ENCODE measurements around the gene KIR2DL4.
"Not testable (repeated sequence)": the region's sequence is repeated elsewhere in the genome, so short reads cannot be mapped to it uniquely, and the experiment has no call there.

Gene KIR2DL4

DNA sequence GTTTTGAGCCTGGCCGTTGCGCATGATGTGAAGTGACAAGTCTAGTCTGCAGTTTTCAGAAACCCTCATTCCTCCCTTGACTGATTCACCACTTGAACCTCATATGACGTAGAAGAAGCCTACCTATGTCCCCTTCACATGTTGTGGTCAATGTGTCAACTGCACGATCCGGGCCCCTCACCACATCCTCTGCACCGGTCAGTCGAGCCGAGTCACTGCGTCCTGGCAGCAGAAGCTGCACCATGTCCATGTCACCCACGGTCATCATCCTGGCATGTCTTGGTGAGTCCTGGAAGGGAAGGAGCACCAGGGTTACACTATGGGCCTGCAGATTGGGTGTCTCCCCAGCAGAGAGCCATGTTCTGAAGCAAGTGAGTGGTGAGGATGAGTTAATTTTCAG is at the start of gene KIR2DL4:
Gene KIR2DL4, plus strand, starts transcription at position 201 of the 400 bp plus-strand sequence. Its CDS starts 42 bp downstream, at position 243.
- DNase-seq: no peak

DNA sequence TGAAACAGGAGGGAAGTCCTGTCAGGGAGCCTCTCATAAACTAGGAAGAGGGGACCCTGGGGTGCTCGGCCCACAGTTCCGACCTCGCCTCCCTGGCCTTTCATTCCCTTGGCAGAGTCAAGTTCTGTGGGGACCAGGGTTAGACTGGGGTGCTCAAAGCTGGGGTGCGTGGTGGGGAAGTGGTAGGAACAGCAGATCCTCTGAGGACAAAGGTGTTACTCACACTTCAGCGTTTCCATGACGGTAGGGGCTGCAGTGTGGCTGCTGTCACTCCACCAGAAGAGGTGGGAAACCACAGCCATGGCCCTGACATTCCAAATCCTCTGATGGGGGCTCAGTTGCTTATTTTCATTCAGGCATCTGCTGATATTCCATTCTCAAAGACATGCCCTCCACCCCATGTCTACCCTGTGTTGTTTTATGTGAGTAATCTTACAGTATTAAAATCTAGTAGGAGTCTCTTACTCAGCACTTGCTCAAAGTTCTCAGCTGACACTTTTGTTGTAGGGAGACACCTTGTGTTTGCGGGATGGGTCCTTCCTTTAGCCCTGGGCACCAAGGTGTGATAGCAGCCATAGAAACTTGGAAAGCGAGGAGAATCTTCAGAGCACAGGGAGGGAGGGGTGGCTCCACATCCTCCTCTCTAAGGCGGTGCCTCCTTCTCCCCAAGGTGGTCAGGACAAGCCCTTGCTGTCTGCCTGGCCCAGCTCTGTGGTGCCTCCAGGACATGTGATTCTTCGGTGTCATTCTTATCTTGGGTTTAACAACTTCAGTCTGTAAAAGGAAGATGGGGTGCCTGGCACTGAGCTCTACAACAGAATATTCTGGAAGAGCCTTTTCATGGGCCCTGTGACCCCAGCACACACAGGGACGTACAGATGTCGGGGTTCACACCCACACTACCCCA is 47.0 kb upstream of the KIR2DL4 start:
- DNase-seq: not testable (repeated sequence)

DNA sequence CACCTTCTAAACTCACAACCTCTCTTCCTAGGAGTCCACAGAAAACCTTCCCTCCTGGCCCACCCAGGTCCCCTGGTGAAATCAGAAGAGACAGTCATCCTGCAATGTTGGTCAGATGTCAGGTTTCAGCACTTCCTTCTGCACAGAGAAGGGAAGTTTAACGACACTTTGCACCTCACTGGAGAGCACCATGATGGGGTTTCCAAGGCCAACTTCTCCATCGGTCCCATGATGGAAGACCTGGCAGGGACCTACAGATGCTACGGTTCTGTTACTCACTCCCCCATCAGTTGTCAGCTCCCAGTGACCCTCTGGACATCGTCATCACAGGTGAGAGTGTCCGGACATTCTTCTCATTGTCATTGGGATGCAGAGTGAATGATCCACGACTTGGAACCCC is 44.8 kb upstream of the KIR2DL4 start:
- DNase-seq: not testable (repeated sequence)

DNA sequence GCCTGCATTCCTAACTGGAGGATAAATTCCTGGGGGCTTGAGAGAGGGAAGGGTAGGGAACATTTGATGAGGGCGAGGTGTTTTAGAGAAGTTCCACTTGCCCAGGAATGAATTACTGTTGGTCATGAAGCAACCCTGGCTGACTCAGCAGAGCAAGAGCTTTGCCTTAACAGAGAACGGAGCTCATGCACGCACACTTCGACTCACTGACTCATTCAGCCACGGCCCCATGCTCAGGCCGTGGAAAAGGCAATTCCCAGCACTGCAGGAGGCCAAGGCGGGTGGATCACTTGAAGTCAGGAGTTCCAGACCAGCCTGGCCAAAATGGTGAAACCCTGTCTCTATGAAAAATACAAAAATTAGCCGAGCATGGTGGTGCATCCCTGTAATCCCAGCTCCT is 39.2 kb upstream of the KIR2DL4 start:
- DNase-seq: not testable (repeated sequence)

DNA sequence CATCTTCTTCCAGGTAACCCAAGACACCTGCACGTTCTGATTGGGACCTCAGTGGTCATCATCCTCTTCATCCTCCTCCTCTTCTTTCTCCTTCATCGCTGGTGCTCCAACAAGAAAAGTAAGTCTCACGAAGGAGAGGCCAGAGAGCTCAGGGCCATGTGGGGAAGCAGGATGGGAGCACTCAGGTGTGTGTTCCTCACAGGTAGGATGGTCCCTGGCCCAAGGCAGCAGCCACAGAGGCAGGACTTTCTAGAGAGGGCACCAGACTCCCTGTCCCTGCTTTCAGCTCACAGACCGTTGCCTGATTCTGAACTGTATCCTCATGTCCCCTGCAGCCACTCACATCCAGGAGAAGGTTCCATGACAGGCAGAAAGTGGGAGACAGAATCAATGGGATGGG is 36.9 kb upstream of the KIR2DL4 start:
- DNase-seq: not testable (repeated sequence)

DNA sequence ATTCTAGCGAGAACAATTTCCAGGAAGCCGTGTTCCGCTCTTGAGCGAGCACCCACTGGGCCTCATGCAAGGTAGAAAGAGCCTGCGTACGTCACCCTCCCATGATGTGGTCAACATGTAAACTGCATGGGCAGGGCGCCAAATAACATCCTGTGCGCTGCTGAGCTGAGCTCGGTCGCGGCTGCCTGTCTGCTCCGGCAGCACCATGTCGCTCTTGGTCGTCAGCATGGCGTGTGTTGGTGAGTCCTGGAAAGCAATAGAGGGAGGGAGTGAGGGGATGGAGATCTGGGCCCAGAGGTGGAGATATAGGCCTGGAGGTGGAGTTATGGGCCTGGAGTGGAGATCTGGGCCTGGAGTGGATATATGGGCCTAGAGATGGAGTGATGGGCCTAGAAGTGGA is 33.8 kb upstream of the KIR2DL4 start, which contains the start of gene KIR2DL1:
Gene KIR2DL1, plus strand, starts transcription at position 148 of the 400 bp plus-strand sequence. Its CDS starts 58 bp downstream, at position 206.
- not testable (repeated sequence) for DNase-seq

DNA sequence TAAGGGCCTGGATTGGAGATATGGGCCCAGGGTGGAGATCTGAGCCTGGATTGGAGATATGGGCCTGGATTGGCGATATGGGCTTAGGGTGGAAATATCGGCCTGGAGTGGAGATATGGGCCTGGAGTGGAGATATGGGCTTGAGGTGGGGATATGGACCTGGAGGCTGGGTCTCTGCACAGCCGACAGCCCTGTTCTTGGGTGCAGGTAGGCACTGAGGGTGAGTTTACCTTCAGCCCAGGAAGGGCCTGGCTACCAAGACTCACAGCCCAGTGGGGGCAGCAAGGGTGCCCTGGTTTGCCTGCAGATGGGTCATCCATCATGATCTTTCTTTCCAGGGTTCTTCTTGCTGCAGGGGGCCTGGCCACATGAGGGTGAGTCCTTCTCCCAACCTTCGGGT is 32.9 kb upstream of the KIR2DL4 start:
- not testable (repeated sequence) for DNase-seq

DNA sequence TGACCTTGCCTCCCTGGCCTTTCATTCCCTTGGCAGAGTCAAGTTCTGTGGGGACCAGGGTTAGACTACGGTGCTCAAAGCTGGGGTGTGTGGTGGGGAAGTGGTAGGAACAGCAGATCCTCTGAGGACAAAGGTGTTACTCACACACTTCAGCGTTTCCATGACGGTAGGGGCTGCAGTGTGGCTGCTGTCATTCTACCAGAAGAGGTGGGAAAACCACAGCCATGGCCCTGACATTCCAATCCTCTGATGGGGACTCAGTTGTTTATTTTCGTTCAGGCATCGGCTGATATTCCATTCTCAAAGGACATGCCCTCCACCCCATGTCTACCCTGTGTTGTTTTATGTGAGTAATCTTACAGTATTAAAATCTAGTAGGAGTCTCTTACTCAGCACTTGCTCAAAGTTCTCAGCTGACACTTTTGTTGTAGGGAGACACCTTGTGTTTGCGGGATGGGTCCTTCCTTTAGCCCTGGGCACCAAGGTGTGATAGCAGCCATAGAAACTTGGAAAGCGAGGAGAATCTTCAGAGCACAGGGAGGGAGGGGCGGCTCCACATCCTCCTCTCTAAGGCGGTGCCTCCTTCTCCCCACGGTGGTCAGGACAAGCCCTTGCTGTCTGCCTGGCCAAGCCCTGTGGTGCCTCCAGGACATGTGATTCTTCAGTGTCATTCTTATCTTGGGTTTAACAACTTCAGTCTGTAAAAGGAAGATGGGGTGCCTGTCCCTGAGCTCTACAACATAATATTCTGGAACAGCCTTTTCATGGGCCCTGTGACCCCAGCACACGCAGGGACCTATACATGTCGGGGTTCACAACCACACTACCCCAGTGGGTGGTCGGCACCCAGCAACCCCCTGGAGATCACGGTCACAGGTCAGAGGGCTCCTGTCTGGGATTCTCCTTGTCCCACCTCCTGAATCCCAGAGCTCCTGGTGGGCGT is 32.1 kb upstream of the KIR2DL4 start:
- DNase-seq: not testable (repeated sequence)

DNA sequence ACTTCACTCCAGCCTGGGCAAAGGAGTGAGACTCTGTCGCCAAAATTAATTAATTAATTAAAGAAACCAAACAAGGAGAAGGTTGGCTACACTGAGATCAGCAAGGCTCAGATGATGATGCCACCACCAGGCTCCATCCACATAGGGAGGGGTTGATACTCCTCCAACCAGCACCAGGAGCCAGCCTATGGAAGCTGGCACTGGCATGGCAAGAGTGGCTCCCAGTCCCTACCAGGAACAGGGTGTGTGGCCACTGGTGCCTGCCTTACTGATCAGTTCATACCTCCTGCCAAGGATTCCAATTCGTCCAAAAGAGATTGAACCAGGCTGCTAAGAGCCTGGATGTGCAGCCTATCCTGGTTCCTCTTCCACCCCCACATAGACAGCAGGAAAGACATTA is 30.7 kb upstream of the KIR2DL4 start:
- DNase-seq: not testable (repeated sequence)

DNA sequence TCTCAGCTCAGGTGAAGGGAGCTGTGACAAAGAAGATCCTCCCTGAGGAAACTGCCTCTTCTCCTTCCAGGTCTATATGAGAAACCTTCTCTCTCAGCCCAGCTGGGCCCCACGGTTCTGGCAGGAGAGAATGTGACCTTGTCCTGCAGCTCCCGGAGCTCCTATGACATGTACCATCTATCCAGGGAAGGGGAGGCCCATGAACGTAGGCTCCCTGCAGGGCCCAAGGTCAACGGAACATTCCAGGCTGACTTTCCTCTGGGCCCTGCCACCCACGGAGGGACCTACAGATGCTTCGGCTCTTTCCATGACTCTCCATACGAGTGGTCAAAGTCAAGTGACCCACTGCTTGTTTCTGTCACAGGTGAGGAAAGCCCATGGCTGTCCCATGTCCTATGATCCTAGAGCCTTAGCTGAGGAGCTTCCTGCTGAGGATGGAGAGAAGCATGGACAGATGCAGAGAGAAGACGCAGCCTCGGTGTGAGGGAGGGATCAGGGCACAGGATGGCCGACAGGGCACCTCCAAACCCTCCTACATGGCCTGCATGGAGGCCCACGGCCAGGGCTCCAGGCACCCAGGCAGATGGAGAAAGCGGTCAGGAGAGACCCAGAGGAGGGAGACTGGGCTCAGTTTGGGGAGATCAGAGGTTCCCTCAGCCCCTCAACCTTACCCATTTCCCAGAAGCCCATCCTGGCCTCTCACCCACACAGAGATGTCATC is 28.2 kb upstream of the KIR2DL4 start:
- DNase-seq: not testable (repeated sequence)

DNA sequence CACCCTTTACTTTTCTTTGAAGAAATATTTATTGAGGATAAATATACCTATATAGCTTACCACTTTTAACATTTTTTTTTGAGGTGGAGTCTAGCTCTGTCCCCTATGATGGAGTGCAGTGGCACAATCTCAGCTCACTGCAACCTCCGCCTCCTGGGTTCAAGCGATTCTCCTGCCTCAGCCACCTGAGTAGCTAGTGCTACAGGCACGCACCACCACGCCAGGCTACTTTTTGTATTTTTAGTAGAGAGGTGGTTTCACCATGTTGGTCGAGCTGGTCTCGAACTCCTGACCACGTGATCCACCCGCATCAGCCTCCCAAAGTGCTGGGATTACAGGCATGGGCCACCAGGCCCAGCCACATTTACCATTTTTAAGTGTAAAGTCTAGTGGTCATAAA is 27.6 kb upstream of the KIR2DL4 start:
- not testable (repeated sequence) for DNase-seq

DNA sequence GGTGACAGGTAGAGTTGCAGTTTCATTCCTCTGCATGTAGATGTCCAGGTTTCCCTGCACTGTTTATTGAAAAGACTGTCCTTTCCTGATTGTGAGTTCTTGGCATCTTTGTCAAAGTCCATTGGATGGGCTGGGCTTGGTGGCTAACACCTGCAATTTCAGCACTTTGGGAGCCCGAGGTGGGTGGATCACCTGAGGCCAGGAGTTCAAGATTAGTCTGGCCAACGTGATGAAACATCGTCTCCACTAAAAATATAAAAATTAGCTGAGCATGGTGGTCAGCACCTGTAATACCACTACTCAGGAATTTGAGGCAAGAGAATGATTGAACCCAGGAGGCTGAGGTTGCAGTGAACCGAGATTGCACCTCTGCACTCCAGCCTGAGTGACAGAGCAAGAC is 25.6 kb upstream of the KIR2DL4 start:
- DNase-seq: not testable (repeated sequence)

DNA sequence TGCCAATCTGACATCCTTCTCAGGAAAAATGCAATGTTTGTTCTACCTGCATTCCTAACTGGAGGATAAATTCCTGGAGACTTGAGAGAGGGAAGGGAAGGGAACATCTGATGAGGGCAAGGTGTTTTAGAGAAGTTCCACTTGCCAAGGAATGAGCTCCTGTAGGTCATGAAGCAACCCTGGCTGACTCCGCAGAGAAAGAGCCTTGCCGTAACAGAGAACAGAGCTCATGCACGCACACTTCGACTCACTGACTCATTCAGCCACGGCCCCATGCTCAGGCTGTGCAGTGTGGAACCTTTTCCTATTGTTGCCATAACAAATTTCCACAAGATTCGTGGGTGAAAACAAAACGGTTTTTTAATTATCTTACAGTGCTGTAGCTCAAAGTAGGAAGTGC is 24.5 kb upstream of the KIR2DL4 start:
- DNase-seq: not testable (repeated sequence)

DNA sequence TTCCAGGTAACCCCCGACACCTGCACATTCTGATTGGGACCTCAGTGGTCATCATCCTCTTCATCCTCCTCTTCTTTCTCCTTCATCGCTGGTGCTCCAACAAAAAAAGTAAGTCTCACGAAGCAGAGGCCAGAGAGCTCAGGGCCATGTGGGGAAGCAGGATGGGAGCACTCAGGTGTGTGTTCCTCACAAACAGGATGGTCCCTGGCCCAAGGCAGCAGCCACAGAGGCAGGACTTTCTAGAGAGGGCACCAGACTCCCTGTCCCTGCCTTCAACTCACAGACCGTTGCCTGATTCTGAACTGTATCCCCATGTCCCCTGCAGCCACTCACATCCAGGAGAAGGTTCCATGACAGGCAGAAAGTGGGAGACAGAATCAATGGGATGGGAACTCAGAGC is 20.5 kb upstream of the KIR2DL4 start:
- DNase-seq: not testable (repeated sequence)

DNA sequence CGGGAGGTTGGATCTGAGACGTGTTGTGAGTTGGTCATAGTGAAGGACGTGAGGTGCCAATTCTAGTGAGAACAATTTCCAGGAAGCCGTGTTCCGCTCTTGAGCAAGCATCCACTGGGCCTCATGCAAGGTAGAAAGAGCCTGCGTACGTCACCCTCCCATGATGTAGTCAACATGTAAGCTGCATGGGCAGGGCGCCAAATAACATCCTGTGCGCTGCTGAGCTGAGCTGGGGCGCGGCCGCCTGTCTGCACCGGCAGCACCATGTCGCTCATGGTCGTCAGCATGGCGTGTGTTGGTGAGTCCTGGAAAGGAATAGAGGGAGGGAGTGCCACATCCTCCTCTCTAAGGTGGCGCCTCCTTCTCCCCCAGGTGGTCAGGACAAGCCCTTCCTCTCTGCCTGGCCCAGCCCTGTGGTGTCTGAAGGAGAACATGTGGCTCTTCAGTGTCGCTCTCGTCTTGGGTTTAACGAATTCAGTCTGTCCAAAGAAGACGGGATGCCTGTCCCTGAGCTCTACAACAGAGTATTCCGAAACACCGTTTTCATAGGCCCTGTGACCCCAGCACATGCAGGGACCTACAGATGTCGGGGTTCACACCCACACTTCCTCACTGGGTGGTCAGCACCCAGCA is 17.2 kb upstream of the KIR2DL4 start:
- DNase-seq: not testable (repeated sequence)

DNA sequence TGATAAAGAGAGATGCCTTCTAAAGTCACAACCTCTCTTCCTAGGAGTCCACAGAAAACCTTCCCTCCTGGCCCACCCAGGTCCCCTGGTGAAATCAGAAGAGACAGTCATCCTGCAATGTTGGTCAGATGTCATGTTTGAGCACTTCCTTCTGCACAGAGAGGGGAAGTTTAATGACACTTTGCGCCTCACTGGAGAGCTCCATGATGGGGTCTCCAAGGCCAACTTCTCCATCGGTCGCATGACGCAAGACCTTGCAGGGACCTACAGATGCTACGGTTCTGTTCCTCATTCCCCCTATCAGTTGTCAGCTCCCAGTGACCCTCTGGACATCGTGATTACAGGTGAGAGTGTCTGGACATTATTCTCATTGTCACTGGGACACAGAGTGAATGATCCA is 15.3 kb upstream of the KIR2DL4 start:
- not testable (repeated sequence) for DNase-seq

DNA sequence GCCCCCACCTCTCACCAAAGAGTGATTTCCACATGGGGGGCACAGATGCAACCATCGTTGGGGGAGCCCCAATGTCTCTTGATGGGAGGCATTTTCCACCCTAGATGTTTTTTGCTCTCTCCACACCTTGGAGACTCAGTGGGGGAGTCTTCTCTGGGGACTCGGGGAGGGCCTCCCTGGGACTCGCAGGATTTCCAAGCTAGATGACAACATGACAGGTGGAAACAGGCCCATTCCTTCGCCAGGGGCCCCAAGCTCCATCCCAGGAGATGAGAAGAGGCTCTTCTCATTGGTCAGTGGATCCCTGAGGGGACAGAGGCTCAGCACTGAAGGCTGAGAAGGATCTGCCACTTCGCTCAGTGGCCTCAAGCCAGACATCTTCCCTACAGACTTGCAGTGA is 12.7 kb upstream of the KIR2DL4 start:
- DNase-seq: no peak

DNA sequence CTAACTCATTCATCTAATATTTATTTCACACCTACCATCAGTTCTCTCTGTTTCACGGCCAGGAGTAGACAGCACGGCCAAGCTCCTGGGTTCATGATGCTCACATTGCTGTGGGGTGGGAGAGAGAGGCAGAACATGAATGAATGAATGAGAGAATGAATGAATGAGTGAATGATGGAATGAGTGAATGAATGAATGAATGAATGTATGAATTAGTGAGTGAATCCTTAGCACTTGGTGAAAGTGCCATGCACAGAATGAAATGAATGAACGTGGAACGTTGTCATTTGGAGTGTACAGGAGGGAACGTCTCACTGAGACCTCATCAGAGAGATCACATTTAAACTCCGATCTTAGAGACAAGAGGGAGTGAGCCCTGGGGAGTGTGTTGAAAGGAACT is 11.9 kb upstream of the KIR2DL4 start:
- DNase-seq: no peak

DNA sequence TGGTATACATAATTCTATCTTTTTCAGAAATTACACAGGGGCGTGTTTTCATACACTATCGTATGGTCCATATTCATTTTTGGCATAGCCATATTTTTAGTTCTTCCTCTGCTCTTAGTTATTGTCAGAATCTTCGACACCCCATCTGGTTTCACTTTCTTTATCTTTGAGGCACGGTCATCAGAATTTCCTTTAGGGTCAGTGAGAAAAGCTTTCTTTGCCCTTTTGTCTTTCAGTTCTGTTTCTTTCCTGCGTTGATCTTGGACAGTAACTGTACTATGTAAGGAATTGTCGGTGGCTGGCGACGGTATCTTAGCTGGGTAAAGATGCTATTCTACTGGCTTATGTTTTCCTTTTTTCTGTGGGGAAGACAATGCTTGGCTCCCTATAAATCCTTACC is 10.6 kb upstream of the KIR2DL4 start:
- DNase-seq: no peak

DNA sequence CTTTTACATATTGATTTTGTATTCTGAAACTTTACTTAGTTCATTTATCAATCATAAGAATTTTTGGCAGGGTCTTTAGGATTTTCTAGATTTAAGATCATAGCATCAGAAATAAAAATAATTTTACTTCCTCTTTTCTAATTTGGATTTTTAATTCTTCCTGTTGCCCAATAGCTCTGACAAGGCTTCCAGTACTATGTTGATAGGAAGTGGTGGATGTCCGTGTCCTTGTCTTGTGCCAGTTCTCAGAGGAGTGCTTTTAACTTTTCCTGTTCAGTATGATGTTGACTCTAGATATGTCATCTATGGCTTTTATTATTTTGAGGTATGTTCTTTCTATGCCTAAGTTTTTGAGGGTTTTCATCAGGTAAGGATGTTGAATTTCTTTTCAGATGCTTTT is 7.7 kb upstream of the KIR2DL4 start:
- no peak for DNase-seq

DNA sequence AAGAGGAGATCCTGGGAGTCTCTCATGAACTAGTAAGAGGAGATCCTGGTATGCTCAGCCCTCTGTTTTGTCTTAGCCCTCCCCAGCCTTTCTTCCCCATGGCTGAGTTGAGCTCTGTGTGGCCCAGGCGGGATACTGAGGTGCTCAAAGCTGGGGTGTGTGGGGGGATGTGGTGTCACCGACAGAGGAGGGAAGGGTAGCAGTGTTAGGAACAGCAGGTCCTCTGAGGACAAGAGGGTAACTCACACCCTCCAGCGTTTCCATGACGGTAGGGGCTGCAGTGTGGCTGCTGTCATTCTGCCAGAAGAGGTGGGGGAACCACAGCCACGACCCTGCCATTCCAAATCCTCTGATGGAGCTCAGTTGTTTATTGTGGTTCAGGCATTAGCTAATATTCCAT is 691 bp downstream of the KIR2DL4 start:
- DNase-seq: no peak

DNA sequence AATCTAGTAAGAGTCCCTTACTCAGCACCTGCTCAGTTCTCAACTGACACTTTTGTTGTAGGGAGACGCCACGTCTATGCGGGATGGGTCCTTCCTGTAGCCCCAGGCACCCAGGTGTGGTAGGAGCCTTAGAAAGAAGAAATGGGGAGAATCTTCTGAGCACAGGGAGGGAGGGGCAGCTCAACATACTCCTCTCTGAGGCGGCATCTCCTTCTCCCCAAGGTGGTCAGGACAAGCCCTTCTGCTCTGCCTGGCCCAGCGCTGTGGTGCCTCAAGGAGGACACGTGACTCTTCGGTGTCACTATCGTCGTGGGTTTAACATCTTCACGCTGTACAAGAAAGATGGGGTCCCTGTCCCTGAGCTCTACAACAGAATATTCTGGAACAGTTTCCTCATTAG is 1.2 kb downstream of the KIR2DL4 start:
- no peak for DNase-seq
